K562 (cell line): ENCODE results near the gene LGALS7. TPM values are rescaled to one million over a fixed set of nuclear protein-coding genes. Genes with fewer than 3 reads are reported as not detected.
A peak's percentile ranks its signal among the peaks of the same experiment; 100 is the strongest.

Experiments used
- CREB1 ChIP-seq, 2 experiments: sonication (generic) in 1 of 2; formaldehyde crosslinking in 1 of 2; IDR thresholded peaks; 2 replicates each; pipeline versions ENCODE4 v1.6.1 to v1.8.0; 2012 to 2022; ENCODE audit warnings: inconsistent platforms in 1 of 2, mild to moderate bottlenecking in 1 of 2, missing genetic modification reagents in 1 of 2, moderate library complexity in 1 of 2
- ETV5 ChIP-seq: sonication (generic); formaldehyde crosslinking; IDR thresholded peaks from 2 replicates; pipeline ENCODE4 v1.4.0; 2020; ENCODE audit warnings: low read depth, mild to moderate bottlenecking, missing genetic modification reagents
- KDM1A ChIP-seq, 2 experiments: fragments of 450-650 bp; IDR thresholded peaks; 2 replicates each; pipeline ENCODE4 v1.6.1; 2016; ENCODE audit warnings: mild to moderate bottlenecking in 2 of 2
- MED1 ChIP-seq: sonication (generic); formaldehyde crosslinking; IDR thresholded peaks from 2 replicates; pipeline ENCODE4 v1.8.1; 2023; ENCODE audit warnings: missing genetic modification reagents, borderline replicate concordance
- NFRKB ChIP-seq: fragments of 450-650 bp; IDR thresholded peaks from 2 replicates; pipeline ENCODE4 v1.6.1; 2016; ENCODE audit warnings: low read depth
- NR2C1 ChIP-seq, 2 experiments: fragments of 450-650 bp; IDR thresholded peaks; 2 replicates each; pipeline ENCODE4 v1.6.1; 2017; ENCODE audit warnings: mild to moderate bottlenecking in 2 of 2, antibody characterized with exemption in 1 of 2, inconsistent platforms in 1 of 2, missing compliant biosample characterization in 1 of 2, missing genetic modification characterization in 1 of 2
- RAD51 ChIP-seq: fragments of 450-650 bp; IDR thresholded peaks from 2 replicates; pipeline ENCODE4 v1.7.1; 2016; ENCODE audit warnings: low read depth, mild to moderate bottlenecking, borderline replicate concordance
- RBFOX2 ChIP-seq: fragments of 200-400 bp; formaldehyde crosslinking; IDR thresholded peaks from 2 replicates; pipeline ENCODE4 v1.6.1; 2017; ENCODE audit warnings: low read depth, mild to moderate bottlenecking, low read length, moderate library complexity
- SRSF7 ChIP-seq: fragments of 200-400 bp; formaldehyde crosslinking; optimal IDR thresholded peaks from 2 replicates; pipeline ENCODE3; 2017; ENCODE audit warnings: mild to moderate bottlenecking, low read depth, low read length
- TAF1 ChIP-seq: IDR thresholded peaks from 2 replicates; pipeline ENCODE4 v1.6.1; 2011; ENCODE audit warnings: mild to moderate bottlenecking, low read length, moderate library complexity; ENCODE audit not compliant: insufficient read depth, control insufficient read depth, severe bottlenecking; ENCODE audit errors: extremely low read depth
- WHSC1 ChIP-seq: IDR thresholded peaks from one replicate; pipeline ENCODE4 v1.6.1; 2012; ENCODE audit warnings: low read length, control low read depth, inconsistent platforms
- ZNF57 ChIP-seq: fragments of 450-650 bp; formaldehyde crosslinking; IDR thresholded peaks from 2 replicates; pipeline ENCODE4 v1.4.0; 2020; ENCODE audit warnings: mild to moderate bottlenecking, moderate library complexity
- ZNF717 ChIP-seq: fragments of 250-450 bp; sonication (Bioruptor Pico); IDR thresholded peaks from 2 replicates; pipeline ENCODE4 v1.5.0; 2021
- ZSCAN29 ChIP-seq: fragments of 450-650 bp; IDR thresholded peaks from 2 replicates; pipeline ENCODE4 v1.6.1; 2017
- ZSCAN32 ChIP-seq: fragments of 450-650 bp; formaldehyde crosslinking; IDR thresholded peaks from 2 replicates; pipeline ENCODE4 v1.4.0; 2020; ENCODE audit warnings: mild to moderate bottlenecking, moderate library complexity
- polyA plus RNA-seq, 8 experiments: library from polyadenylated mRNA; depleted of rRNA in 4 of 8; stranded (reverse) in 5 of 8; unstranded in 3 of 8; fragments of >200 nt; fragmentation: Nextera tagmentation in 2 of 8; fragmentation: Illumina TruSeq in 1 of 8; extraction: Ambion mirVana in 2 of 8; extraction: Trizol in 1 of 8; gene quantifications; 2 replicates each; pipeline versions ENCODE4 v1.2.1 to v1.2.3, GENCODE V29; 2011 to 2014; ENCODE audit warnings: inconsistent platforms in 1 of 8, missing spikeins in 1 of 8
- total RNA-seq, 7 experiments: library from RNA; depleted of rRNA in 6 of 7; stranded (reverse); fragments of >200 nt in 6 of 7; fragmentation: Illumina TruSeq in 2 of 7; extraction: Trizol in 2 of 7; gene quantifications; 2 replicates each; pipeline versions ENCODE4 v1.2.1 to v1.2.3, GENCODE V29; 2011 to 2021; ENCODE audit warnings: low replicate concordance in 1 of 7
- TF ChIP-seq, protein P1 (sequence below): fragments of 450-650 bp; IDR thresholded peaks from 2 replicates; pipeline ENCODE4 v1.6.1; 2017; ENCODE audit warnings: antibody characterized with exemption, mild to moderate bottlenecking
- TF ChIP-seq, protein P2 (sequence below): fragments of 200-800 bp; sonication (Bioruptor generic); IDR thresholded peaks from 2 replicates; pipeline ENCODE4 v1.6.1; 2017; ENCODE audit warnings: missing genetic modification characterization, missing compliant biosample characterization
- TF ChIP-seq, protein P3 (sequence below): fragments of 450-650 bp; IDR thresholded peaks from 2 replicates; pipeline ENCODE4 v1.6.1; 2017; ENCODE audit warnings: mild to moderate bottlenecking, moderate library complexity
- TF ChIP-seq, protein P4 (sequence below): fragments of 450-650 bp; conservative IDR thresholded peaks from 2 replicates; pipeline ENCODE4 v1.6.1; 2016; ENCODE audit warnings: missing genetic modification characterization, low read depth, mild to moderate bottlenecking, control low read depth, missing compliant biosample characterization

The LGALS7 gene
- total and polyA plus RNA-seq, 9 of the 15 experiments (the other 6 are each of a cell fraction or from before 2014, with no cell fraction given), result not detected

DNA sequence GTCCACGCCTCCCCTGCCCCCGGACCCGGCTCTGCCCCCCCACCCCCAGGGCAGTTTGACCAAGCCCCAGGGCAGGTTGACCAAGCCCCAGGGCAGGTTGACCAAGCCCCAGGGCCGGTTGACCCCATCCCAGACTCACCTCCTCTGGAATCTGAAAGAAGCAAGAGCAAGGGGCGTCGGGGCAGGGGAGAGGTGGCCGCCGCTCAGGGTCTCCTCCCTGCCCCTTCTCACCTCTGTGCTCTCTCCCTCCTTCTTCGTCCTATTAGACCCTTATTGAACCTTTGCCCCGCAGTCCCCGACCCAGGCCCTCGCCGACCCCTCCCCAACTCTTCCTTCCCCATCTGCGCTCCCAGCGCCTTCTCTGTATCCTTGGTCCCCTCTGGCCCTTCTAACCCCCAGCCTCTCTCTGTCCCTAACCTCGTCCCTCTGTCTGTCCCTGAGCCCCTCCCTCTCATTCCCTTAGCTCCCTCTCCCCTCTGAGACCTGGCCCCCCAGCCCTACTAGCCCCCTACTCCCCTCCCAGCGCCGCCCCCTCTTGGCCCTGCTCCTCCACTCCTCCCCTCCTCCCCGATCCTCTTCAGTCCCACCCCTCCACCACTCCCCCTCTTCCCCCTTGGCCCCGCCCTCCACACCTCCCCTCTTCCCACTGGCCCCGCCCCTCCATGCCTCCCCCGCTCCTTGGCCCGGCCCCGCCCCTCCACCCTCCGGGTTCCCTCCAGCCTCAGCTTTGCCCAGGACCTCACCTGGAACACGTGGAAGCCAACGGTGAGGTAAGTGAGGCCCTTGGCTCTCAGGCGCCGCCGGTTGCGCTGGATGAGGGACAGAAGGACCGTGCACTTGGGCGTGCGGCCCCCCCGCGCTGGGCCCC is 36.7 kb downstream of the LGALS7 start (continued):
- no peak for TF ChIP-seq CREB1 (IDR thresholded peaks at IDR 0.05)
- TF ChIP-seq CREB1 (CRISPR knock-in tag; IDR thresholded peaks at IDR 0.05), result no peak
- TF ChIP-seq RBFOX2, result 0 out of 2 replicates have a peak, but pooled peaks have one; percentile 8
- no peak for TF ChIP-seq SRSF7
- TF ChIP-seq, protein P1, sequence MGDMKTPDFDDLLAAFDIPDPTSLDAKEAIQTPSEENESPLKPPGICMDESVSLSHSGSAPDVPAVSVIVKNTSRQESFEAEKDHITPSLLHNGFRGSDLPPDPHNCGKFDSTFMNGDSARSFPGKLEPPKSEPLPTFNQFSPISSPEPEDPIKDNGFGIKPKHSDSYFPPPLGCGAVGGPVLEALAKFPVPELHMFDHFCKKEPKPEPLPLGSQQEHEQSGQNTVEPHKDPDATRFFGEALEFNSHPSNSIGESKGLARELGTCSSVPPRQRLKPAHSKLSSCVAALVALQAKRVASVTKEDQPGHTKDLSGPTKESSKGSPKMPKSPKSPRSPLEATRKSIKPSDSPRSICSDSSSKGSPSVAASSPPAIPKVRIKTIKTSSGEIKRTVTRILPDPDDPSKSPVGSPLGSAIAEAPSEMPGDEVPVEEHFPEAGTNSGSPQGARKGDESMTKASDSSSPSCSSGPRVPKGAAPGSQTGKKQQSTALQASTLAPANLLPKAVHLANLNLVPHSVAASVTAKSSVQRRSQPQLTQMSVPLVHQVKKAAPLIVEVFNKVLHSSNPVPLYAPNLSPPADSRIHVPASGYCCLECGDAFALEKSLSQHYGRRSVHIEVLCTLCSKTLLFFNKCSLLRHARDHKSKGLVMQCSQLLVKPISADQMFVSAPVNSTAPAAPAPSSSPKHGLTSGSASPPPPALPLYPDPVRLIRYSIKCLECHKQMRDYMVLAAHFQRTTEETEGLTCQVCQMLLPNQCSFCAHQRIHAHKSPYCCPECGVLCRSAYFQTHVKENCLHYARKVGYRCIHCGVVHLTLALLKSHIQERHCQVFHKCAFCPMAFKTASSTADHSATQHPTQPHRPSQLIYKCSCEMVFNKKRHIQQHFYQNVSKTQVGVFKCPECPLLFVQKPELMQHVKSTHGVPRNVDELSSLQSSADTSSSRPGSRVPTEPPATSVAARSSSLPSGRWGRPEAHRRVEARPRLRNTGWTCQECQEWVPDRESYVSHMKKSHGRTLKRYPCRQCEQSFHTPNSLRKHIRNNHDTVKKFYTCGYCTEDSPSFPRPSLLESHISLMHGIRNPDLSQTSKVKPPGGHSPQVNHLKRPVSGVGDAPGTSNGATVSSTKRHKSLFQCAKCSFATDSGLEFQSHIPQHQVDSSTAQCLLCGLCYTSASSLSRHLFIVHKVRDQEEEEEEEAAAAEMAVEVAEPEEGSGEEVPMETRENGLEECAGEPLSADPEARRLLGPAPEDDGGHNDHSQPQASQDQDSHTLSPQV, result no peak
- no peak for TF ChIP-seq NR2C1 (IDR thresholded peaks at IDR 0.05)
- no peak for TF ChIP-seq NR2C1 (tag; IDR thresholded peaks at IDR 0.05)
- no peak for TF ChIP-seq ZSCAN29
- TF ChIP-seq ZSCAN32 (CRISPR knock-in tag), result no peak
- no peak for TF ChIP-seq KDM1A (IDR thresholded peaks at IDR 0.05)
- TF ChIP-seq WHSC1, result no peak
- TF ChIP-seq, protein P2, sequence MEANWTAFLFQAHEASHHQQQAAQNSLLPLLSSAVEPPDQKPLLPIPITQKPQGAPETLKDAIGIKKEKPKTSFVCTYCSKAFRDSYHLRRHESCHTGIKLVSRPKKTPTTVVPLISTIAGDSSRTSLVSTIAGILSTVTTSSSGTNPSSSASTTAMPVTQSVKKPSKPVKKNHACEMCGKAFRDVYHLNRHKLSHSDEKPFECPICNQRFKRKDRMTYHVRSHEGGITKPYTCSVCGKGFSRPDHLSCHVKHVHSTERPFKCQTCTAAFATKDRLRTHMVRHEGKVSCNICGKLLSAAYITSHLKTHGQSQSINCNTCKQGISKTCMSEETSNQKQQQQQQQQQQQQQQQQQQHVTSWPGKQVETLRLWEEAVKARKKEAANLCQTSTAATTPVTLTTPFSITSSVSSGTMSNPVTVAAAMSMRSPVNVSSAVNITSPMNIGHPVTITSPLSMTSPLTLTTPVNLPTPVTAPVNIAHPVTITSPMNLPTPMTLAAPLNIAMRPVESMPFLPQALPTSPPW (CRISPR knock-in tag), result peak; percentile 90
- no peak for TF ChIP-seq RAD51
- no peak for TF ChIP-seq MED1 (CRISPR knock-in tag)
- no peak for TF ChIP-seq ZNF57
- TF ChIP-seq, protein P3, sequence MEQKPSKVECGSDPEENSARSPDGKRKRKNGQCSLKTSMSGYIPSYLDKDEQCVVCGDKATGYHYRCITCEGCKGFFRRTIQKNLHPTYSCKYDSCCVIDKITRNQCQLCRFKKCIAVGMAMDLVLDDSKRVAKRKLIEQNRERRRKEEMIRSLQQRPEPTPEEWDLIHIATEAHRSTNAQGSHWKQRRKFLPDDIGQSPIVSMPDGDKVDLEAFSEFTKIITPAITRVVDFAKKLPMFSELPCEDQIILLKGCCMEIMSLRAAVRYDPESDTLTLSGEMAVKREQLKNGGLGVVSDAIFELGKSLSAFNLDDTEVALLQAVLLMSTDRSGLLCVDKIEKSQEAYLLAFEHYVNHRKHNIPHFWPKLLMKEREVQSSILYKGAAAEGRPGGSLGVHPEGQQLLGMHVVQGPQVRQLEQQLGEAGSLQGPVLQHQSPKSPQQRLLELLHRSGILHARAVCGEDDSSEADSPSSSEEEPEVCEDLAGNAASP, result no peak
- TF ChIP-seq NFRKB, result no peak
- TF ChIP-seq, protein P4, sequence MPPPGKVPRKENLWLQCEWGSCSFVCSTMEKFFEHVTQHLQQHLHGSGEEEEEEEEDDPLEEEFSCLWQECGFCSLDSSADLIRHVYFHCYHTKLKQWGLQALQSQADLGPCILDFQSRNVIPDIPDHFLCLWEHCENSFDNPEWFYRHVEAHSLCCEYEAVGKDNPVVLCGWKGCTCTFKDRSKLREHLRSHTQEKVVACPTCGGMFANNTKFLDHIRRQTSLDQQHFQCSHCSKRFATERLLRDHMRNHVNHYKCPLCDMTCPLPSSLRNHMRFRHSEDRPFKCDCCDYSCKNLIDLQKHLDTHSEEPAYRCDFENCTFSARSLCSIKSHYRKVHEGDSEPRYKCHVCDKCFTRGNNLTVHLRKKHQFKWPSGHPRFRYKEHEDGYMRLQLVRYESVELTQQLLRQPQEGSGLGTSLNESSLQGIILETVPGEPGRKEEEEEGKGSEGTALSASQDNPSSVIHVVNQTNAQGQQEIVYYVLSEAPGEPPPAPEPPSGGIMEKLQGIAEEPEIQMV (tag), result no peak
- no peak for TF ChIP-seq ZNF717 (CRISPR knock-in tag)
- TF ChIP-seq ETV5 (CRISPR knock-in tag), result no peak
- no peak for TF ChIP-seq TAF1
